HG03571 (cell line): ENCODE measurements around the gene ULK3.

Experiments
- ATAC-seq: cut with Tn5 transposase; IDR thresholded peaks from one replicate; pipeline ENCODE4 v1.9.1; 2021; ENCODE audit not compliant: unreplicated experiment

Gene ULK3

GRCh38 chr15:74841891-74842373, 1.0 kb downstream of the ULK3 start:
- no peak for ATAC-seq

GRCh38 chr15:74840851-74841775, 1.8 kb downstream of the ULK3 start:
- no peak for ATAC-seq

GRCh38 chr15:74839526-74840395, 3.2 kb downstream of the ULK3 start:
- no peak for ATAC-seq

GRCh38 chr15:74838746-74839525, 4.0 kb downstream of the ULK3 start:
- ATAC-seq = no peak

- ATAC-seq = no peak
Measured at GRCh38 chr15:74838137-74838516, 4.8 kb downstream of the ULK3 start.

GRCh38 chr15:74837482-74838136, 5.3 kb downstream of the ULK3 start:
- ATAC-seq = no peak

GRCh38 chr15:74836846-74837245, 6.1 kb downstream of the ULK3 start:
- no peak for ATAC-seq

GRCh38 chr15:74835312-74835823, 7.6 kb downstream of the ULK3 start:
- ATAC-seq = no peak

- ATAC-seq = no peak
Measured at GRCh38 chr15:74833376-74834107, 9.4 kb downstream of the ULK3 start.

GRCh38 chr15:74832826-74833225, 10.1 kb downstream of the ULK3 start:
- ATAC-seq = no peak

GRCh38 chr15:74831813-74832495, 11.0 kb downstream of the ULK3 start:
- ATAC-seq = no peak

GRCh38 chr15:74830868-74831267, 12.1 kb downstream of the ULK3 start:
- no peak for ATAC-seq

- ATAC-seq = no peak
Measured at GRCh38 chr15:74829991-74830390, 13.0 kb downstream of the ULK3 start.

GRCh38 chr15:74829486-74829885, 13.5 kb downstream of the ULK3 start:
- ATAC-seq = no peak

- no peak for ATAC-seq
Measured at GRCh38 chr15:74828835-74829234, 14.1 kb downstream of the ULK3 start.

- ATAC-seq = no peak
Measured at GRCh38 chr15:74827614-74828013, 15.3 kb downstream of the ULK3 start.

GRCh38 chr15:74826921-74827320, 16.0 kb downstream of the ULK3 start:
- ATAC-seq = no peak

- no peak for ATAC-seq
Measured at GRCh38 chr15:74826364-74826819, 16.6 kb downstream of the ULK3 start, which contains the start of gene CPLX3. Gene CPLX3, plus strand, starts transcription at chr15:74826627. Its CDS starts 77 bp downstream, at chr15:74826704.

GRCh38 chr15:74825866-74826265, 17.1 kb downstream of the ULK3 start:
- ATAC-seq = no peak
